Hippocampal formation (tissue), 2 donors: ENCODE data around the gene STIP1.

Experiments
- DNase-seq, 2 donors: peaks; one replicate each; lab custom pipeline; 2025; lab: John Stamatoyannopoulos, UW

STIP1 gene

GRCh38 chr11:64250415-64251015 is 64.5 kb downstream of the STIP1 start:
- no peak for DNase-seq

GRCh38 chr11:64251016-64251752 is 65.2 kb downstream of the STIP1 start, which contains the start of gene PLCB3:
Gene PLCB3, plus strand, starts transcription at chr11:64251530. Its CDS starts 120 bp downstream, at chr11:64251650.
- peak in 1 of 2 donors; percentile 50 for DNase-seq

- no peak for DNase-seq
Observed at GRCh38 chr11:64251753-64252002, 65.7 kb downstream of the STIP1 start.

- DNase-seq, result no peak
Observed at GRCh38 chr11:64252003-64252872, 66.3 kb downstream of the STIP1 start.

GRCh38 chr11:64253043-64253442 is 67.1 kb downstream of the STIP1 start:
- DNase-seq, result no peak

- peak; percentile 29 to 30 for DNase-seq
Observed at GRCh38 chr11:64253481-64253880, 67.5 kb downstream of the STIP1 start.
